ENCODE results near the gene SMYD3.

Gene SMYD3

DNA sequence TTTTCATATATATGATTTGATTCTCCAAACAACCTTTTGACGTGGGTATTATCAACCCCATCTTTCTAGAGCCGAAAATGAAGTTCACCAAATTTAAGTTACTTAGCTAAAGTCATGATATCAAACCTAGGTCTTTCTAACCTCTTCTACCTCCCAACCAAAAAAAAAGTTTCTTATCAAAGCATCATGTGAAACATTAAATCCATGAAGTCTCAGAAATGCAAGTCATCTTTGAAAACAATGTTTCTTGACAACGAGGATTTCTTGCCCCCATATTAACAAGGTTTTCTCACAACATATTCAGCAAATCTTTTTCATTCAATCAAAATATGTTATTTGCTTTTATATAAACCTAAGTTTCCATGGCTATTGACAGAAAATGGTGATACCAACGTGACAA is 306.3 kb downstream of the SMYD3 start:
- DNase-seq = no peak

DNA sequence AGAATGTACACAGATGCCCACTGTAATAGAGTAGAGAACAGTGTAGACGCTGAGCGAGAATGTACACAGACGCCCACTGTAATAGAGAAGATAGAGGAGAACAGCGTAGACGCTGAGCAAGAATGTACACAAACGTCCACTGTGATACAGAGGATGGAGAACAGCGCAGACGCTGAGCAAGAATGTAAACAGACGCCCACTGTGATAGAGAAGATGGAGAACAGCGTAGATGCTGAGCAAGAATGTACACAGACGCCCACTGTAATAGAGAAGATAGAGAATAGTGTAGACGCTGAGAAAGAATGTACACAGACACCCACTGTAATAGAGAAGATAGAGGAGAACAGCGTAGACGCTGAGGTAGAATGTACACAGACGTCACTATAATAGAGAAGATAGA is 306.9 kb downstream of the SMYD3 start:
- no peak for DNase-seq

DNA sequence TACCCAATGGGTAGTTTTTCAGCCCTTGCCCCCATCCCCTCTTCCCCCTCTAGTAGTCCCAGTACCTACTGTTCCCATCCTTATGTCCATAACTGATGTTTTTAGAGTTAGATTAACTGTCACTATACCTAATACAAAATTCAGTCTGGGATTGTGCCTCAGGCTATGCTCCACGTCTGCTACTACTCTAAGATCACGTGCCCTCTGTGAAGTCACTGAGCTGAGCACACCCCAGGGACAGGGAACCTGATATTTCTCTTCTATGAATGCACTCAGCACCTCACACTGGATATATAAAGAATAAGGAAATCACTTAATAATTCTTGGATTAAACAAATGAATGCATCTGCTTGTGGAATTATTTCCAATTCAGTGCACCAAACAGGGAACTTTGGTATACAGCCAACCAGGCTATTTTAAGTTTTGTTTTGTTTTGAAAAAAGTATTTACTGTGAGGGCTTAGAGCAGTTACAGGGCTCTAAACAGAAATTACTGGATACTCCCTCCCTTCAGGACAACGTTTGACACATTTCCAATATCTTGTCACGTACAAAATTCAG is 307.9 kb downstream of the SMYD3 start:
- DNase-seq = peak; percentile 88

- no peak for DNase-seq
Observed at GRCh38 chr1:246198115-246198816, 308.8 kb downstream of the SMYD3 start.

GRCh38 chr1:246197076-246197475 is 310.0 kb downstream of the SMYD3 start:
- no peak for DNase-seq

- DNase-seq = no peak
Observed at GRCh38 chr1:246195296-246195695, 311.8 kb downstream of the SMYD3 start.

DNA sequence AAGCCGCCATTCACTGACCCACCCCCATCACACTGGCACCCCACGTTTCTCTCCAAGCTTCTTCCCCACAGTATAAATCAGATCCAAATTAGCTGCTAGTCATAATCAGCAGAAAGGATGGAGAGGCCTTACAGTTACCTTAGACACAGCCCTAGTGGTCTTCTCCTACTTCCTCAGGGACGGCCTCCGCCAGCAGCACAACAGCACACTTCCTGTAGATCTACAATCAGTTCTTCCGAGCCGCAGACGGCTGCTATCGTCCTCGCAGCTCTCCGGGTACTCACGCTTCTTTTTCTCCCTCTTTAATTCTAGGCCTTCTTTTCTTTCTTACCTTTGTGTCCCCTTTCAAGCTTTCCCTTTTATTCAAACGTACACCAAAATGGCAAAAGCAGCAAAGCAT is 313.5 kb downstream of the SMYD3 start:
- no peak for DNase-seq

DNA sequence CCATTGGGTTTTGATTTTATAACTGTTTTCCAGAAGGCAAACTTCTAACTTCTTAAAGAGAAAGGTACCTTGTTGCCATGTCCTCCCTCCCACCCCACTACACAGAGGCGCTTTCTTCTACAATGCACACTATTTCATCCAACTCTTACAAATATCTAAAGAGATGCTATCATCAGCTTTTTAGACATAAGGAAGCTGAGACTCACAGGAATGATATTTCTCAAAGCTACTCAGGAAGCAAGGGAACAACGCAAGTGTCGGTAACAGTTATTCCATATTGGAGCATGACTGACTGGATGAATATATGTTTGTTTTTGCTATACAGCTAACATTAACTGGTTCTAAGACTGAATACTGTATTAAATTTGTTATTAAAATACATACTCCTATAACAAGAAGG is 318.0 kb downstream of the SMYD3 start:
- no peak for DNase-seq

DNA sequence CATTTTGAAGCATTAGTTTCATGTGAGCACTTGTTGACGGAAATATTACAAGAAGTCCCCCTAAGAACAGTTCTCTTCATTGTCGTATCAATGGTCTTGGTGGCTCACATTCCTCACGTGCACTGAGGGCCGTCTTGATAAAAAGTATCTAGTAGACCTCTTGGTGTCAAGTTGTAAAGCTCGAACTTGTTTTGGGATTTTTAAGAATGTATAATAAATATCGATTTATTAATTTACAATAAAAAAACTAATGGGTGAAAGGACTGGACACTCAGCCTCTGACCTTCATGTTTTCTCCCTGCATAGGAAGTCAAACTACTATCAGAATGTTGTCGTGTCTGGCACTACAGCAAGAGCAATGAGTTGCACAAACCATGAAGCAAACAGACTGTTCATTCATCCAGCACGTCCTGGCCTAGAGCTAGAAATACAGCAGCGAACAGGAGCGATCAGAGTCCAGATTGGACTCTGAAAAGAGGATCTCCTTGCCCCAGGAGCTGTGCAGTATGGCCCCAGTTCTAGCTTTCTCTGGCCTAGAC is 319.2 kb downstream of the SMYD3 start:
- no peak for DNase-seq

DNA sequence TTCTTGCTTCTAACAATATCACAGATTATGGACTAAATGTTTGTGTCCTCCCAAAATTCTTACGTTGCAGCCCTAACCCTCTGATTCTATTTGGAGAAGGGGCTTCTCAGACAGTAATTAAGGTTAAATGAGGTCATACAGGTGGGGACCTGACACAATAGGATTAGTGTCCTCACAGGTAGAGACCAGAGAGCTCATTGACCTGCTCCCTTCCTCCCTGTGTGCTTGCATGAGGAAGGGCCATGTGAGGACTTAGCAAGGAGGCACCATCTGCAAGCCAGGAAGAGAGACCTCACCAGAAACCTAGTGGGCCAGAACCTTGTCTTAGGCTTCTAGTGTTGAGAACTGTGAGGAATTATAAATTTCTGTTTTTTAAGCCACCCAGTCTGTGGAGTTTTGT is 322.6 kb downstream of the SMYD3 start:
- no peak for DNase-seq

DNA sequence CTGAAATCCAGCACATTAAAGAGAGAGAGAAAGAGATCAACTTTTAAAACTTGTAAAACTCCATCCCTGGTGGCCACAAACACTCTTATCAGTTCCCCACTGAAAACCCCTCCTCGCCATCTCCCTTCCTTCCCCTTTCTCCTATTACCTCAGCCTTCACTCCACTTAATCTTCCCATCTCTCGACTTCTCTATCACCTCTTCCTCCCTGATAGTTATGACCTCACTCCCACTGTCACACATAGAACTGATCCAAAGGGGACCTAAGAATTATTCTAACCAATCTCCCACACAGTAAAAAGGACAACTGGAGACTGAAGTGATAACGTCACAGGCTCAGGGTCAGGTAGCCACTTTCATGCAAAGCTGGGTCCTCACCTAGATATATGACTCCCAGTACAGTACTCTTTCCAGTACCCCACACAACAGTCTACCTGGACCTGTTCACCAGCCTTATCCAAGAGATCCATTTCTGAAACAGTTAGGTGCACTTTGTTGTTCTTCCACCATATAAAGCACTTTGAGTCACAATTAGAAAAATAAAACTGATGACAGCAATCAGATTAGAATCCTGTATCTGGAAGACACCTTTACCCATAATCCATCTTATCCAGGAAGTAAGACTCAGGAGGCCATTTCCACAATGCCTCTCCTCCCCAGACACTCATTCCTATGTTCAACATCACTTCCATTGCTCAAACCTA is 324.8 kb downstream of the SMYD3 start:
- DNase-seq = no peak

DNA sequence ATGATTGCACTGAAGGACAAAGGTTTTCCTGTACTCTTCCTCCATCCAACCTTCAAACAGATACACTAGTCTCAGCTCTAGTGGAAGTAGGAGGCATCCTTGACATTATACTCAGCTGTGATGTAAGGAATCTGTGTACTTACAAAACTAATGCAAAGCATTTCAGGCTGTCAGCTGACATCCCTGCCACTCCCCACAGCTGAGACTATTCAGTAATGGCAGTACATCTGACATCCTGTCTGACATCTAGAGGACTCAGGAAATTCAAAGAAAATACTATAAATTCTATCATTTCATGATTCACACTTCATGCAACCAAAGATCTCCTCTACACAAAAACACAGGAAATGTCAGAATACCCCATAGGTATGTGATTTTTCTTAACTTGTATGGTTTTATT is 325.8 kb downstream of the SMYD3 start:
- no peak for DNase-seq

DNA sequence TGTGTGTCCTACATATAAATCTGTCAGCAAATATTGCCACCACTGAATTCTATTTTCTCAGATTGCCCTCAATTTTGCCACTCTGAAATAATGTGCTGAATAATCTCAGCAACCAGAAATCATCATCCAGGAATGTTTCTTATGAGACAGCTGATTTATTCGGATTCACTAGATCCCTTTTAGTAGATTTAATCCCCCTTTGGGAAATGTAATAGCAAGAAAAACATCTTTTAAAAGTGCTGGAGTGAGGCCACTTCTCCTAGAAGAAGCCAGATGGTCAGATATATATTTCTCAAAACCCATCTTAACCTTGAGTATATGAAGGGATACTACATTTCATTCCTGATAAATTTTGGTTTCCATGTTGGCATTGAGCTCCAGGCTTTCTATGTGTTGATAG is 327.7 kb downstream of the SMYD3 start:
- DNase-seq = no peak

DNA sequence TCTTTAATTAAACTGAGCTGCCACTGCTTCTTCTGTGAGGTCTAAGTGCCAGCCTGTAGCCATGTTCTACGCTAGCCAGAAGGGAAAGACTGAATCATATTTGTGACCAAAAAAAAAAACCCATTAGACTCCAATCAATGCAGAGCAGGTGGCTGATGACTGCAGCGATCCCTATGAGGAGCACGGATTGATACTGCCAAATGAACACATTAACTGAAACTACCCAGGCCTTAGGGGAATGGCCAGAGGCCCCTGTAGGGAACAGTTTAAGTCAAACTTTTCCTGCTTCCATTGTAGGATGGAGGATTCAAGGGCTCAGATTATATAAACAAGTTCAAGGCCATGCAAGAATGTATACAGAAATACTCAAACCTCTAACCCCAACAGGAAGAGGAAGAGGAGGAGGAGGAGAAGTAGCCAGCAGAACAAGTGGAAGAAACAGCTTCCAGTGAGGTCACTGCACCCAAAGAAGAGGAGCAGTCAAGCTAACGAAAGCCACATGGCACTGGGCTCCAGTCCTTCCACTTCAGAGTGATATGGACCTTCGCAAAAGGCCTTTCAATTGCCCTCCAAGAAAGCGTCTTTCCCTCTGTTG is 328.3 kb downstream of the SMYD3 start:
- peak; percentile 14 for DNase-seq

- DNase-seq = no peak
Observed at GRCh38 chr1:246176126-246177024, 330.7 kb downstream of the SMYD3 start.

GRCh38 chr1:246170574-246171261 is 336.4 kb downstream of the SMYD3 start:
- DNase-seq = no peak

GRCh38 chr1:246169486-246169885 is 337.6 kb downstream of the SMYD3 start:
- no peak for DNase-seq

- no peak for DNase-seq
Observed at GRCh38 chr1:246169019-246169418, 338.1 kb downstream of the SMYD3 start.

- DNase-seq = peak; percentile 54
Observed at GRCh38 chr1:246166841-246167240, 340.2 kb downstream of the SMYD3 start.

DNA sequence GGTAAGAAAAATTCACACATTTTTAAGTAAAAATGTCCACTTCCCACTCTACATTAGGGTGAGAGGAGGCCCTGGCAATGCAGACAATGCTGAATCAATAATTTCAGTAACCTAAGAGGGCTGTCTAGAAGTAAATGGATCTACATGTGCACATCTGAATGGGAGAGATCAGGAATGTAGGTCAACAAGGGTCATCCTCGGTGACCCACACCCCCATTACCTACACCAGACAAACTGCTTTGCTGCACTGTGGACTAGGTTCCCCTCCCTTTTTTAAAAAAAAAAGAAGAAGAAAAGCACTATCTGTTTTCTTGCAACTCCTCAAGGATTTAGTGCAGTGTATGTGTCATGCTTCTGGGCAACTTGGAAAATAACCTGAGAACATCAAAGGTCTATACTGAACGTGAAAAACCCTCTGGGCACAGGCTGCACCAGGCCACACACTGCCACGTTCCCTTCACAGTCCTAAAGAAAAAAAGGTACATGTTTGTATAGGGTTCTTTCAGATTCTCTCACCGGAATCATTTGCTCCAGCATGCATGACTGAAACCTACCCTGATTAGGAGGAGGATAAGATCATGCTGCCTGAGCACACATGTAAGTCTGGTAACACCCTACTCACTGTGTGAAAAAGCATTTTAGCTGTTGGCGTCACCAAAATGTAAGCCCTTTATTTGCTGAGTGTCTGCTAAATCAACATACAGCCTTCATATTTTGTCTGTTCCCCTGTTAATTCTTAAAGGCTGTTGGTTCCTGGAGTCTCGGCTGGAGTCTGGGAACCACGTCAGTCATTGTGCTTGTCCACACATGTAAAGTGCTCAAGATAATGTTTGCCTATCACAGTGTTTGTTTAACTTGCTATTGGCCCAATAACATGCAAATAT is 341.0 kb downstream of the SMYD3 start:
- DNase-seq = peak; percentile 46

DNA sequence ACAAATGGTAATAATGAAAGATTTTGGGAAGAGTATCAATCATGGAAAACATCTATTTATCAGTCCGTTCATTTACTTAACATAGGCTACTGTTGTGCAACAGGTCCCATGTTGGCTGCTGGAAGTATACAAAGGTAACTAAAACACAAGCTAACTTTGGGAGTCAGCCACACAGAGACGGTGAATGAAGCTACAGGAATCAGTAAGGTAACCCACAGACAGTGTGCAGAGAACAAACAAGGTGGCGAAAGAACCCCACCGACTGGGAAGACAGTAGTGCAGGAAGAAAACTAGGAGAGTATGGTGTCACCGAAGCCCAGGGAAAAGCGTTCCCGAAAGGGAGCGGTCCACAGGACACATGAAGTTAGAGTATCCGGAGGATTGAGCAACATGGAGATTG is 342.3 kb downstream of the SMYD3 start:
- DNase-seq = no peak
